Esophagus squamous epithelium (tissue), 5 donors: ENCODE data around the gene ARHGAP12. TPM values are rescaled to one million over a fixed set of nuclear protein-coding genes. Genes with fewer than 3 reads are reported as not detected.
A peak's percentile ranks its signal among the peaks of the same experiment; 100 is the strongest.

Experiments
- DNase-seq: peaks from one replicate; lab custom pipeline; 2025; lab: John Stamatoyannopoulos, UW
- H3K27ac ChIP-seq, 4 donors: fragments of 200-600 bp; sonication (generic); one replicate each; pipeline ENCODE4 v1.5.1; 2016 to 2019; ENCODE audit warnings: mild to moderate bottlenecking in 1 of 4
- H3K27me3 ChIP-seq, 4 donors: fragments of 200-600 bp; sonication (generic); 1 replicate in 3 of 4; 2 replicates in 1 of 4; pipeline versions ENCODE4 v1.5.1 to v1.6.0; 2017 to 2021; ENCODE audit warnings: antibody characterized with exemption in 1 of 4
- H3K36me3 ChIP-seq, 3 donors: fragments of 200-600 bp; sonication (generic); one replicate each; pipeline ENCODE4 v1.5.1; 2016 to 2019
- H3K4me1 ChIP-seq, 3 donors: fragments of 200-600 bp; sonication (generic); one replicate each; pipeline ENCODE4 v1.5.1; 2017 to 2019
- H3K4me3 ChIP-seq, 4 donors: fragments of 200-600 bp; sonication (generic); 1 replicate in 3 of 4; 2 replicates in 1 of 4; pipeline ENCODE4 v1.5.1; 2016 to 2019; ENCODE audit warnings: mild to moderate bottlenecking in 2 of 4, moderate library complexity in 1 of 4
- H3K9me3 ChIP-seq, 3 donors: fragments of 200-600 bp; sonication (generic); one replicate each; pipeline ENCODE4 v1.5.1; 2016 to 2019
- CTCF ChIP-seq, 6 experiments: fragments of 450-650 bp in 4 of 6; fragments of 200-600 bp in 2 of 6; sonication (generic) in 2 of 6; IDR thresholded peaks; one replicate each; pipeline ENCODE4 v1.5.1; 2016 to 2019; ENCODE audit warnings: antibody characterized with exemption in 6 of 6, mild to moderate bottlenecking in 4 of 6, moderate library complexity in 4 of 6
- POLR2A ChIP-seq, 4 donors: fragments of 450-650 bp; IDR thresholded peaks; one replicate each; pipeline ENCODE4 v1.6.1; 2017; ENCODE audit warnings: antibody characterized with exemption in 4 of 4, mild to moderate bottlenecking in 4 of 4, moderate library complexity in 3 of 4
- WGBS, 2 donors: methylation state at CpG; one replicate each; pipeline ENCODE4 v1.1.5; 2018; 5-methylcytosine and 5-hydroxymethylcytosine counted together
- intact Hi-C: fragments of 100-400 bp; cut with DNase I; formaldehyde crosslinking; loops from one replicate; pipeline ENCODE4 v1.15.0; 2022
- total RNA-seq, 4 donors: library from RNA; depleted of rRNA; stranded (reverse); fragments of >200 nt; gene quantifications; one replicate each; pipeline ENCODE4 v1.1.0, GENCODE V29; 2016
- donor health status: DM: yes; HTN: yes; CAD: no.

The ARHGAP12 gene
- total RNA-seq, 4 donors from 2014 or later, result 8.5 to 31.3 (median 16.9) TPM

GRCh38 chr10:31808258-31809218, 120.1 kb downstream of the ARHGAP12 start:
- H3K27me3 ChIP-seq, result no peaks in the 10 kb centered on the region
- TF ChIP-seq POLR2A (IDR thresholded peaks at IDR 0.05), result no peak
- peak in 5 of 6 experiments; percentile 45 to 67 (median 54) for TF ChIP-seq CTCF (IDR thresholded peaks at IDR 0.05)
- no peak for DNase-seq
- no peaks in the 10 kb centered on the region for H3K4me1 ChIP-seq
- peak overlapping the region in 3 of 4 donors; percentile 17 to 55 (median 29) for H3K4me3 ChIP-seq
- intact Hi-C loops, result loop anchor here (10.0 kb wide), 1 partner anchor 1084 kb away; no protein-coding TSS in a partner anchor
- WGBS, 2 donors, result 51 to 63% methylated on average over 6 of the region's 6 CpGs
- H3K27ac ChIP-seq, result peak overlapping the region; percentile 36 to 78 (median 68)
- peaks cover 0 to 48% (median 0%) of the 10 kb centered on the region in 3 donors for H3K36me3 ChIP-seq
- H3K9me3 ChIP-seq, result no peaks in the 10 kb centered on the region

GRCh38 chr10:31804352-31804810, 124.2 kb downstream of the ARHGAP12 start:
- no peak for DNase-seq
- Histone ChIP-seq H3K36me3 (peaks cover 0 to 24% (median 0%) of the 10 kb centered on the region in 3 donors), H3K9me3 (no peaks in the 10 kb centered on the region), H3K4me1 (no peaks in the 10 kb centered on the region), H3K27ac (no peak overlapping the region), H3K27me3 (no peaks in the 10 kb centered on the region), H3K4me3 (no peak overlapping the region)
- WGBS, 2 donors, result 82 to 87% methylated on average over 7 of the region's 7 CpGs
- intact Hi-C loops, result loop anchor here (10.0 kb wide), 1 partner anchor 1080 kb away; no protein-coding TSS in a partner anchor
- TF ChIP-seq POLR2A (IDR thresholded peaks at IDR 0.05), result no peak
- TF ChIP-seq CTCF (IDR thresholded peaks at IDR 0.05), result no peak

GRCh38 chr10:31803606-31804351, 124.9 kb downstream of the ARHGAP12 start:
- Histone ChIP-seq H3K9me3 (no peaks in the 10 kb centered on the region), H3K27ac (no peak overlapping the region), H3K4me1 (no peaks in the 10 kb centered on the region), H3K4me3 (no peak overlapping the region), H3K27me3 (no peaks in the 10 kb centered on the region), H3K36me3 (peaks cover 0 to 20% (median 0%) of the 10 kb centered on the region in 3 donors)
- intact Hi-C loops, result loop anchor here (10.0 kb wide), 1 partner anchor 1079 kb away; no protein-coding TSS in a partner anchor
- no peak for DNase-seq
- 67 to 81% methylated on average over 8 of the region's 8 CpGs for WGBS, 2 donors
- no peak for TF ChIP-seq CTCF (IDR thresholded peaks at IDR 0.05)
- TF ChIP-seq POLR2A (IDR thresholded peaks at IDR 0.05), result no peak

GRCh38 chr10:31799181-31799580, 129.4 kb downstream of the ARHGAP12 start:
- H3K36me3 ChIP-seq, result peaks cover 0 to 7% (median 0%) of the 10 kb centered on the region in 3 donors
- DNase-seq, result no peak
- no peaks in the 10 kb centered on the region for H3K4me1 ChIP-seq
- no peak for TF ChIP-seq POLR2A (IDR thresholded peaks at IDR 0.05)
- no peak overlapping the region for H3K27ac ChIP-seq
- intact Hi-C loops, result no loop called here
- WGBS, 2 donors, result 76 to 100% methylated on average over 1 to 2 of the region's 2 CpGs
- H3K4me3 ChIP-seq, result no peak overlapping the region
- no peaks in the 10 kb centered on the region for H3K27me3 ChIP-seq
- H3K9me3 ChIP-seq, result no peaks in the 10 kb centered on the region

- Histone ChIP-seq H3K36me3 (no peaks in the 10 kb centered on the region), H3K9me3 (no peaks in the 10 kb centered on the region), H3K27ac (no peak overlapping the region), H3K4me3 (no peak overlapping the region), H3K27me3 (no peaks in the 10 kb centered on the region), H3K4me1 (no peaks in the 10 kb centered on the region)
- TF ChIP-seq POLR2A (IDR thresholded peaks at IDR 0.05) (no peak), CTCF (IDR thresholded peaks at IDR 0.05) (no peak)
- intact Hi-C loops, result no loop called here
- no peak for DNase-seq
- WGBS, 2 donors, result 91 to 94% methylated on average over 1 of the region's 1 CpG
Measured at GRCh38 chr10:31792745-31793144, 135.9 kb downstream of the ARHGAP12 start.
